HEK293T (cell line): ENCODE data around the gene PPP3R1.

ENCODE experiments used
- FOXA1 ChIP-seq: fragments of 450-650 bp; IDR thresholded peaks from 2 replicates; pipeline ENCODE4 v1.6.1; 2016; ENCODE audit warnings: mild to moderate bottlenecking
- FOXM1 ChIP-seq: fragments of 450-650 bp; IDR thresholded peaks from 2 replicates; pipeline ENCODE4 v1.6.1; 2017; ENCODE audit warnings: mild to moderate bottlenecking, borderline replicate concordance
- LEF1 ChIP-seq: fragments of 450-650 bp; IDR thresholded peaks from 2 replicates; pipeline ENCODE4 v1.6.1; 2017; ENCODE audit warnings: mild to moderate bottlenecking, borderline replicate concordance
- NFRKB ChIP-seq: fragments of 450-650 bp; IDR thresholded peaks from 2 replicates; pipeline ENCODE4 v1.6.1; 2016; ENCODE audit warnings: mild to moderate bottlenecking, moderate library complexity
- PKNOX1 ChIP-seq: fragments of 450-650 bp; IDR thresholded peaks from 2 replicates; pipeline ENCODE4 v1.6.1; 2016
- SUZ12 ChIP-seq: fragments of 450-650 bp; IDR thresholded peaks from 2 replicates; pipeline ENCODE4 v1.6.1; 2016; ENCODE audit warnings: mild to moderate bottlenecking
- TARDBP ChIP-seq: fragments of 450-650 bp; IDR thresholded peaks from 2 replicates; pipeline ENCODE4 v1.6.1; 2016
- ZNF384 ChIP-seq: fragments of 450-650 bp; IDR thresholded peaks from 2 replicates; pipeline ENCODE4 v1.6.1; 2016

- TF ChIP-seq FOXA1 (no peak), LEF1 (no peak), PKNOX1 (no peak), ZNF384 (no peak), NFRKB (no peak), FOXM1 (no peak), SUZ12 (no peak), TARDBP (no peak)
Measured at GRCh38 chr2:68245066-68245465, 7.3 kb downstream of the PPP3R1 start.
